Measurements from ENCODE around the gene ARHGEF40. TPM values are rescaled to one million over a fixed set of nuclear protein-coding genes. Genes with fewer than 3 reads are reported as not detected.

ARHGEF40 gene
- total and polyA plus RNA-seq, 2 donors (not counting 1 experiment from before 2014, with no cell fraction given): 1.0 to 1.7 TPM

DNA sequence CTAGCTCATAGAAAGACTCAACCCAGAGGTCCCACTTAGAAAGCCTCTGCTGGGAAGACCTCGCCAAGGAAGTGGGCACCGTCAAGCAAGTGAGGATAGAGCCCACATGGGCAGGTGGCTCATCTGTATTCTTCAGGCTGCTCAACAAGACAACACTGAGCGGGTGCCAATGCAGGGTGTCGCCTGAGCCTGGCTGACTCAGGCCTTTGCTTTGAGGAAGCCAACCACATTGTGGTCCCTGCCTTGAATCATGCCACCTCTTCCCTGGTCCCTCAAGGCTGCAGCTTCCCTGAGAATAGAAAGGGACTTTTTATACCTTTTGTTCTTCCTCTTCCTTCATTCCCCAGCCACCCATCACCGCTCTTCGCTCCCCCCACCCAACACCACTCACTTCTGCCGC, 33.4 kb upstream of the ARHGEF40 start:
- Mint-ChIP-seq H3K4me1 (no peaks in the 10 kb centered on the region), H3K9me3 (ENCODE audit: insufficient read depth) (no peaks in the 10 kb centered on the region), H3K27ac (no peak overlapping the region), H3K27me3 (peaks cover 33% of the 10 kb centered on the region), H3K4me3 (no peak overlapping the region)
- Histone ChIP-seq H3K4me2 (replicated peaks; ENCODE audit: low read depth, low read length, poor library complexity, severe bottlenecking) (no peak overlapping the region), H4K20me1 (ENCODE audit: control insufficient read depth, insufficient read depth, low read length, poor library complexity, severe bottlenecking) (no peaks in the 10 kb centered on the region), H2AFZ (ENCODE audit: insufficient read depth, low read depth, low read length, poor library complexity, severe bottlenecking) (no peak overlapping the region), H3K27me3 (replicated peaks in 1 of 4; ENCODE audit: control extremely low read depth in 1 of 4, control insufficient read depth in 3 of 4, insufficient read depth in 4 of 4, low read length in 3 of 4) (peaks cover 0 to 15% (median 0%) of the 10 kb centered on the region in 4 experiments), H3K9ac (ENCODE audit: low read length) (no peak overlapping the region), H3K27ac (ENCODE audit: low read length in 2 of 2) (no peak overlapping the region), H3K4me1 (ENCODE audit: control insufficient read depth in 2 of 2, insufficient read depth in 2 of 2, low read length in 2 of 2) (no peaks in the 10 kb centered on the region), H3K9me3 (ENCODE audit: control extremely low read depth in 1 of 3, control insufficient read depth in 2 of 3, insufficient read depth in 1 of 3, low read length in 2 of 3) (no peaks in the 10 kb centered on the region), H3K36me3 (replicated peaks in 1 of 2; ENCODE audit: control extremely low read depth in 1 of 2, control insufficient read depth in 1 of 2, extremely low read depth in 1 of 2, insufficient read depth in 2 of 2, low read length in 1 of 2) (no peaks in the 10 kb centered on the region), H3K79me2 (ENCODE audit: control insufficient read depth, insufficient read depth, low read length) (no peaks in the 10 kb centered on the region), H3K4me3 (ENCODE audit: control extremely low read depth in 1 of 5, extremely low read depth in 1 of 5, insufficient read depth in 1 of 5, low read depth in 2 of 5, low read length in 4 of 5) (no peak overlapping the region)
- POLR2A ChIA-PET: no interaction called here
- TF ChIP-seq EZH2 (IDR thresholded peaks at IDR 0.05; ENCODE audit: borderline replicate concordance, insufficient read depth, low read depth, low read length, poor library complexity, severe bottlenecking) (no peak), CTCF (IDR thresholded peaks at IDR 0.05) (no peak)
- DNase-seq (no peak), ATAC-seq (ENCODE audit: low read depth) (no peak)
- intact Hi-C loops (cut with micrococcal nuclease): no loop called here
- CTCF ChIA-PET: interaction anchor here (1.1 to 6.9 kb wide), 3 partner anchors 12 to 56 kb away, joined by 3 to 87 read pairs (median 4); no protein-coding TSS in a partner anchor
- WGBS (ENCODE audit: insufficient coverage): 87% methylated on average over 4 of the region's 7 CpGs

DNA sequence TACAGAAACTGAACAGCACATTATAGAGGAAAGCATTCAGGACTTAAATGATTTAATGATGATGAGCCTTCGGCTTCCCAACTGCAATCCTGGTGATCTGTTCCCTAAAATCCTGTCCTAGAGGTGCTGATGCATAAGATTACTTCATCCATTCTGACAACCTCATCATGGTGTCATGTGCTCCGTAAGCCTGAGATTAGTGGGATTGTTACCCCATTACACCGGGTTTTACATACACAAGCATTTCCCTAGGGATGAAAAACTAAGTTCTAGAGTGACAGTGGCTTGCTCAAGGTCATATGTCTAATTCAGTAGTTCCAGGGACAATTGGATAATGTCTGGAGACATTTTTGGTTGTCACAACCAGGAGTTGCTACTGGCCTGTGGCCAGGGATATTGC, 32.9 kb upstream of the ARHGEF40 start:
- no peaks in the 10 kb centered on the region for H4K20me1 ChIP-seq (ENCODE audit: control insufficient read depth, insufficient read depth, low read length, poor library complexity, severe bottlenecking)
- ATAC-seq (ENCODE audit: low read depth): no peak
- H3K4me3 ChIP-seq (ENCODE audit: control extremely low read depth in 1 of 5, extremely low read depth in 1 of 5, insufficient read depth in 1 of 5, low read depth in 2 of 5, low read length in 4 of 5): no peak overlapping the region
- H3K4me2 ChIP-seq (replicated peaks; ENCODE audit: low read depth, low read length, poor library complexity, severe bottlenecking): no peak overlapping the region
- DNase-seq: no peak
- H3K4me1 ChIP-seq (ENCODE audit: control insufficient read depth in 2 of 2, insufficient read depth in 2 of 2, low read length in 2 of 2): no peaks in the 10 kb centered on the region
- H2AFZ ChIP-seq (ENCODE audit: insufficient read depth, low read depth, low read length, poor library complexity, severe bottlenecking): no peak overlapping the region
- H3K9me3 ChIP-seq (ENCODE audit: control extremely low read depth in 1 of 3, control insufficient read depth in 2 of 3, insufficient read depth in 1 of 3, low read length in 2 of 3): no peaks in the 10 kb centered on the region
- H3K4me1 Mint-ChIP-seq: no peaks in the 10 kb centered on the region
- no peak overlapping the region for H3K27ac ChIP-seq (ENCODE audit: low read length in 2 of 2)
- peaks cover 37% of the 10 kb centered on the region for H3K27me3 Mint-ChIP-seq
- no peaks in the 10 kb centered on the region for H3K79me2 ChIP-seq (ENCODE audit: control insufficient read depth, insufficient read depth, low read length)
- H3K4me3 Mint-ChIP-seq: no peak overlapping the region
- TF ChIP-seq CTCF (IDR thresholded peaks at IDR 0.05): no peak
- no peak for TF ChIP-seq EZH2 (IDR thresholded peaks at IDR 0.05; ENCODE audit: borderline replicate concordance, insufficient read depth, low read depth, low read length, poor library complexity, severe bottlenecking)
- CTCF ChIA-PET: interaction anchor here (0.9 to 6.9 kb wide), 3 partner anchors 18 to 55 kb away, joined by 3 to 87 read pairs (median 3); no protein-coding TSS in a partner anchor
- intact Hi-C loops (cut with micrococcal nuclease): no loop called here
- no peaks in the 10 kb centered on the region for H3K9me3 Mint-ChIP-seq (ENCODE audit: insufficient read depth)
- no peaks in the 10 kb centered on the region for H3K36me3 ChIP-seq (replicated peaks in 1 of 2; ENCODE audit: control extremely low read depth in 1 of 2, control insufficient read depth in 1 of 2, extremely low read depth in 1 of 2, insufficient read depth in 2 of 2, low read length in 1 of 2)
- POLR2A ChIA-PET: no interaction called here
- no peak overlapping the region for H3K27ac Mint-ChIP-seq
- no peak overlapping the region for H3K9ac ChIP-seq (ENCODE audit: low read length)
- WGBS (ENCODE audit: insufficient coverage): 93% methylated on average over 2 of the region's 3 CpGs
- H3K27me3 ChIP-seq (replicated peaks in 1 of 4; ENCODE audit: control extremely low read depth in 1 of 4, control insufficient read depth in 3 of 4, insufficient read depth in 4 of 4, low read length in 3 of 4): peaks cover 0 to 11% (median 0%) of the 10 kb centered on the region in 4 experiments

Data from B cell (primary cell).